K562 (cell line): ENCODE results near the gene RTL1. TPM values are rescaled to one million over a fixed set of nuclear protein-coding genes. Genes with fewer than 3 reads are reported as not detected.

ENCODE experiments used
- ARID1B ChIP-seq: fragments of 450-650 bp; IDR thresholded peaks from 2 replicates; pipeline ENCODE4 v1.6.1; 2016; ENCODE audit warnings: antibody characterized with exemption, mild to moderate bottlenecking, inconsistent platforms
- BRCA1 ChIP-seq, 2 experiments: fragments of 450-650 bp in 1 of 2; sonication (generic) in 1 of 2; formaldehyde crosslinking in 1 of 2; IDR thresholded peaks; 2 replicates each; pipeline versions ENCODE4 v1.5.0 to v1.6.1; 2017 to 2020; ENCODE audit warnings: mild to moderate bottlenecking in 1 of 2, missing genetic modification reagents in 1 of 2
- CBFA2T3 ChIP-seq: fragments of 450-650 bp; IDR thresholded peaks from 2 replicates; pipeline ENCODE4 v1.6.1; 2017
- DNMT1 ChIP-seq: fragments of 450-650 bp; IDR thresholded peaks from 2 replicates; pipeline ENCODE4 v1.6.1; 2016; ENCODE audit warnings: antibody characterized with exemption, mild to moderate bottlenecking
- EP300 ChIP-seq: IDR thresholded peaks from 2 replicates; pipeline ENCODE4 v1.6.1; 2012; ENCODE audit warnings: low read length, improper control_type of control experiment
- FOSL1 ChIP-seq: fragments of 200-800 bp; sonication (Bioruptor generic); conservative IDR thresholded peaks from 2 replicates; pipeline ENCODE4 v1.6.1; 2016; ENCODE audit warnings: missing genetic modification characterization, missing compliant biosample characterization
- FOXJ2 ChIP-seq: fragments of 200-800 bp; sonication (Bioruptor generic); IDR thresholded peaks from 2 replicates; pipeline ENCODE4 v1.6.1; 2016; ENCODE audit warnings: missing genetic modification characterization, missing compliant biosample characterization
- JUN ChIP-seq, 2 experiments: sonication (generic) in 1 of 2; formaldehyde crosslinking in 1 of 2; IDR thresholded peaks; 2 replicates each; pipeline versions ENCODE4 v1.6.1 to v1.8.0; 2012 to 2022; ENCODE audit warnings: borderline replicate concordance in 2 of 2, mild to moderate bottlenecking in 2 of 2, improper control_type of control experiment in 1 of 2, low read depth in 1 of 2, low read length in 1 of 2, missing genetic modification reagents in 1 of 2
- RCOR1 ChIP-seq, 2 experiments: IDR thresholded peaks; 2 replicates each; pipeline ENCODE4 v1.6.1; 2012; ENCODE audit warnings: low read depth in 2 of 2, low read length in 2 of 2, borderline replicate concordance in 1 of 2, improper control_type of control experiment in 1 of 2
- RERE ChIP-seq: sonication (generic); formaldehyde crosslinking; IDR thresholded peaks from 2 replicates; pipeline ENCODE4 v1.8.0; 2023; ENCODE audit warnings: missing genetic modification reagents, mild to moderate bottlenecking, borderline replicate concordance
- polyA plus RNA-seq, 8 experiments: library from polyadenylated mRNA; depleted of rRNA in 4 of 8; stranded (reverse) in 5 of 8; unstranded in 3 of 8; fragments of >200 nt; fragmentation: Nextera tagmentation in 2 of 8; fragmentation: Illumina TruSeq in 1 of 8; extraction: Ambion mirVana in 2 of 8; extraction: Trizol in 1 of 8; gene quantifications; 2 replicates each; pipeline versions ENCODE4 v1.2.1 to v1.2.3, GENCODE V29; 2011 to 2014; ENCODE audit warnings: inconsistent platforms in 1 of 8, missing spikeins in 1 of 8
- total RNA-seq, 7 experiments: library from RNA; depleted of rRNA in 6 of 7; stranded (reverse); fragments of >200 nt in 6 of 7; fragmentation: Illumina TruSeq in 2 of 7; extraction: Trizol in 2 of 7; gene quantifications; 2 replicates each; pipeline versions ENCODE4 v1.2.1 to v1.2.3, GENCODE V29; 2011 to 2021; ENCODE audit warnings: low replicate concordance in 1 of 7
- TF ChIP-seq, protein P1 (sequence below): sonication (generic); formaldehyde crosslinking; IDR thresholded peaks from 2 replicates; pipeline ENCODE4 v1.9.0; 2022; ENCODE audit warnings: mild to moderate bottlenecking, missing genetic modification reagents

Gene RTL1
- total and polyA plus RNA-seq, 9 of the 15 experiments (the other 6 are each of a cell fraction or from before 2014, with no cell fraction given): not detected

- TF ChIP-seq RERE (CRISPR knock-in tag) (no peak), CBFA2T3 (0 out of 2 replicates have a peak, but pooled peaks have one; percentile 6), RCOR1 (IDR thresholded peaks at IDR 0.05; ENCODE audit: borderline replicate concordance in 1 of 2, low read depth in 2 of 2, low read length in 2 of 2) (no peak), ARID1B (0 out of 2 replicates have a peak, but pooled peaks have one; percentile 34), JUN (IDR thresholded peaks at IDR 0.05; ENCODE audit: borderline replicate concordance, low read depth, low read length) (peak; percentile 27; the same call in 1 of the 2 replicates), JUN (CRISPR knock-in tag; IDR thresholded peaks at IDR 0.05; ENCODE audit: borderline replicate concordance) (no peak), DNMT1 (no peak), FOXJ2 (no peak), EP300 (peak; percentile 50; the same call in 1 of the 2 replicates), FOSL1 (tag) (peak; percentile 47), BRCA1 (IDR thresholded peaks at IDR 0.05) (no peak), BRCA1 (CRISPR knock-in tag; IDR thresholded peaks at IDR 0.05) (no peak)
- TF ChIP-seq, protein P1, sequence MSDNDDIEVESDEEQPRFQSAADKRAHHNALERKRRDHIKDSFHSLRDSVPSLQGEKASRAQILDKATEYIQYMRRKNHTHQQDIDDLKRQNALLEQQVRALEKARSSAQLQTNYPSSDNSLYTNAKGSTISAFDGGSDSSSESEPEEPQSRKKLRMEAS (CRISPR knock-in tag): peak; percentile 38; the same call in 1 of the 2 replicates
These were observed 38.4 kb downstream of the RTL1 start (continued) for GRCh38 chr14:100864960-100865681.
